Activated CD4-positive, alpha-beta T cell treated with anti-CD3 and anti-CD28 coated beads for 36 hours (primary cell): ENCODE measurements around the gene FAM83F. TPM values are rescaled to one million over a fixed set of nuclear protein-coding genes. Genes with fewer than 3 reads are reported as not detected.

Source experiments
- ATAC-seq: fragments of 200-7000 bp; cut with Tn5 transposase; one replicate; pipeline ENCODE4 v1.10.0; 2021; ENCODE audit warnings: mild to moderate bottlenecking, moderate library complexity
- CTCF ChIA-PET: fragments of 350-600 bp; sonication (Branson Sonifier 250); formaldehyde crosslinking; loops from one replicate; lab custom pipeline; 2021; ENCODE audit warnings: antibody characterized with exemption; lab: Charles Lee
- POLR2A ChIA-PET: fragments of 350-600 bp; sonication (Branson Sonifier 250); formaldehyde crosslinking; loops from one replicate; lab custom pipeline; 2021; ENCODE audit warnings: antibody characterized with exemption, inconsistent platforms; lab: Charles Lee
- DNase-seq: peaks from one replicate; pipeline ENCODE4 v3.0.0-alpha.2; 2020
- H3K27ac Mint-ChIP-seq: one replicate; pipeline ENCODE4 v1.8.0; 2021; ENCODE audit warnings: mixed read lengths
- H3K27me3 Mint-ChIP-seq: one replicate; pipeline ENCODE4 v1.8.0; 2021; ENCODE audit warnings: mixed read lengths
- H3K36me3 Mint-ChIP-seq: one replicate; pipeline ENCODE4 v1.8.0; 2021; ENCODE audit warnings: low read depth, mixed read lengths
- H3K4me1 Mint-ChIP-seq: one replicate; pipeline ENCODE4 v1.8.0; 2021; ENCODE audit warnings: mixed read lengths
- H3K4me3 Mint-ChIP-seq: one replicate; pipeline ENCODE4 v1.8.0; 2021; ENCODE audit warnings: mild to moderate bottlenecking, moderate library complexity, mixed read lengths
- H3K9me3 Mint-ChIP-seq: one replicate; pipeline ENCODE4 v1.8.0; 2021; ENCODE audit warnings: low read depth, mixed read lengths
- intact Hi-C, 2 experiments: fragments of 100-400 bp; cut with DNase I in 1 of 2; cut with micrococcal nuclease in 1 of 2; formaldehyde crosslinking; loops; one replicate each; pipeline versions ENCODE4 v1.14.2 to v1.15.1; 2022 to 2024; cut with DNase I, micrococcal nuclease
- total RNA-seq, 2 experiments: library from RNA; stranded (reverse); gene quantifications; one replicate each; pipeline ENCODE4 v1.2.3, GENCODE V29; 2021

The FAM83F gene
- total RNA-seq, 2 experiments from 2014 or later = 0.49 to 0.91 TPM

GRCh38 chr22:40083794-40084193 is 89.0 kb downstream of the FAM83F start:
- Mint-ChIP-seq H3K36me3 (peaks cover 2% of the 10 kb centered on the region), H3K4me1 (peaks cover 37% of the 10 kb centered on the region), H3K9me3 (no peaks in the 10 kb centered on the region), H3K27ac (no peak overlapping the region), H3K27me3 (no peaks in the 10 kb centered on the region), H3K4me3 (no peak overlapping the region)
- intact Hi-C loops = no loop called here
- ChIA-PET POLR2A (interaction anchor here (1.0 kb wide), 1 partner anchor 94 kb away, joined by 3 read pairs; the partner anchor contains the start of gene TNRC6B), CTCF (interaction anchor here (0.8 to 1.9 kb wide), 3 partner anchors 13 to 27 kb away, joined by 3 to 7 read pairs (median 3); no protein-coding TSS in a partner anchor)
- ATAC-seq = no peak
- DNase-seq = no peak

DNA sequence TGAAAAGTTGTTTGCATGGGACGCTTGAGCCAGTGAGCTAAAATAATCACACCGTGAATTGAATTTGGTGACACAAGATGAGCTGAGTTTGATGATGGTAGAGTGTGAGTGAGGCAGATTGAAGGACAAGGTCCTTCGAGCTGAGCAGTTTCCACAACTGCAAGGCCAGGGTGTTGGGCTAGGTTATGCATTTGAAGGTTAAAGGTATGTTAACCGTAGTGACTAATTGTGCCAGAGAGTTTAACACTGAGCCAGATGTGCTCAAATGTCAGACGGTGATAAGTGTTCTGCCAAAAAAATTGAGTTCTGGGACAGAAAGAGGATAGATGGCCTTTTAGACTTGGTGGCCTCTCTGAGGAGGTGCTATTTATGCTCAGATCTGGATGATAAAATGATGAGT is 89.5 kb downstream of the FAM83F start:
- intact Hi-C loops = no loop called here
- no peaks in the 10 kb centered on the region for H3K9me3 Mint-ChIP-seq
- POLR2A ChIA-PET = interaction anchor here (1.0 kb wide), 1 partner anchor 93 kb away, joined by 3 read pairs; the partner anchor contains the start of gene TNRC6B
- no peak overlapping the region for H3K27ac Mint-ChIP-seq
- H3K4me1 Mint-ChIP-seq = peaks cover 37% of the 10 kb centered on the region
- no peak overlapping the region for H3K4me3 Mint-ChIP-seq
- CTCF ChIA-PET = interaction anchor here (0.8 to 1.9 kb wide), 2 partner anchors 13 to 18 kb away, joined by 3 to 7 read pairs; no protein-coding TSS in a partner anchor
- H3K27me3 Mint-ChIP-seq = no peaks in the 10 kb centered on the region
- no peak for ATAC-seq
- peaks cover 2% of the 10 kb centered on the region for H3K36me3 Mint-ChIP-seq
- no peak for DNase-seq

GRCh38 chr22:40088818-40089217 is 94.1 kb downstream of the FAM83F start:
- H3K9me3 Mint-ChIP-seq = no peaks in the 10 kb centered on the region
- ChIA-PET POLR2A (interaction anchor here (0.6 to 0.7 kb wide), 2 partner anchors 165 to 246 kb away, joined by 6 to 7 read pairs; no protein-coding TSS in a partner anchor), CTCF (interaction anchor here (0.6 to 1.3 kb wide), 5 partner anchors 13 to 89 kb away, joined by 3 read pairs; partner anchors contain the start of gene TNRC6B)
- H3K36me3 Mint-ChIP-seq = peaks cover 6% of the 10 kb centered on the region
- H3K27ac Mint-ChIP-seq = peak overlapping the region; percentile 39
- H3K27me3 Mint-ChIP-seq = no peaks in the 10 kb centered on the region
- intact Hi-C loops = no loop called here
- H3K4me3 Mint-ChIP-seq = no peak overlapping the region
- DNase-seq (no peak), ATAC-seq (peak; percentile 56)
- peaks cover 66% of the 10 kb centered on the region for H3K4me1 Mint-ChIP-seq

Other genes with a start within 250 kb of the FAM83F start
- under 1 TPM; 0.59 to 0.70 TPM for gene ENTHD1, start 101.2 kb upstream of the FAM83F start, total RNA-seq
- 10 to 100 TPM; 40.6 to 45.5 TPM for gene GRAP2, start 93.9 kb upstream of the FAM83F start, total RNA-seq
- gene TMA7B, start 34.6 kb upstream of the FAM83F start, total RNA-seq = 1 to 10 TPM in 1 of 2 experiments, under 1 TPM in 1; 0.96 to 1.1 TPM
- gene TNRC6B, start 183.0 kb downstream of the FAM83F start, total RNA-seq = 10 to 100 TPM; 37.3 to 40.3 TPM